IMR-90 (cell line): ENCODE measurements around the gene SKA3. TPM values are rescaled to one million over a fixed set of nuclear protein-coding genes. Genes with fewer than 3 reads are reported as not detected.

Experiments used
- ATAC-seq: fragments of 200-7000 bp; cut with Tn5 transposase; 2 replicates; pipeline ENCODE4 v1.9.1; 2020; ENCODE audit warnings: low read depth, mild to moderate bottlenecking, moderate library complexity
- BruUV-seq: library from RNA; stranded (reverse); fragments of 400-500 nt; replicated peaks from 2 replicates; lab custom pipeline; 2021; lab: Mats Ljungman, UMichigan
- CTCF ChIA-PET: fragments of 300-600 bp; formaldehyde crosslinking; extraction: SDS; loops from one replicate; lab custom pipeline; 2021; ENCODE audit warnings: antibody characterized with exemption; lab: Yijun Ruan, JAX
- POLR2A ChIA-PET: fragments of 300-600 bp; sonication (Branson Sonifier 250); formaldehyde crosslinking; loops from one replicate; lab custom pipeline; 2022; ENCODE audit warnings: antibody characterized with exemption; ENCODE audit not compliant: unreplicated experiment; lab: Charles Lee
- DNase-seq: peaks from one replicate; pipeline ENCODE4 v3.0.0; 2013
- H2AFZ ChIP-seq: replicated peaks from 2 replicates; pipeline ENCODE3; 2013; ENCODE audit warnings: low read length, mild to moderate bottlenecking; ENCODE audit not compliant: poor library complexity
- H2AK5ac ChIP-seq: 2 replicates; pipeline ENCODE4 v1.6.1; 2013; ENCODE audit warnings: low read depth, low read length, inconsistent platforms
- H2AK9ac ChIP-seq: replicated peaks from 2 replicates; pipeline ENCODE3; 2013; ENCODE audit warnings: mild to moderate bottlenecking, low read depth, low read length, moderate library complexity; ENCODE audit not compliant: poor library complexity
- H2BK120ac ChIP-seq: 2 replicates; pipeline ENCODE4 v1.6.1; 2013; ENCODE audit warnings: low read depth, low read length, inconsistent platforms
- H2BK15ac ChIP-seq: 3 replicates; pipeline ENCODE4 v1.6.1; 2013; ENCODE audit warnings: low read depth, low read length, inconsistent platforms
- H2BK20ac ChIP-seq: 2 replicates; pipeline ENCODE4 v1.6.1; 2013; ENCODE audit warnings: low read depth, mild to moderate bottlenecking, inconsistent platforms, low read length, moderate library complexity
- H2BK5ac ChIP-seq: 2 replicates; pipeline ENCODE4 v1.6.1; 2013; ENCODE audit warnings: mild to moderate bottlenecking, low read depth, low read length, inconsistent platforms; ENCODE audit not compliant: poor library complexity, severe bottlenecking
- H3K14ac ChIP-seq: replicated peaks from 2 replicates; pipeline ENCODE4 v1.6.1; 2013; ENCODE audit warnings: low read depth, low read length, inconsistent platforms
- H3K18ac ChIP-seq: 2 replicates; pipeline ENCODE4 v1.6.1; 2013; ENCODE audit warnings: low read depth, low read length, control low read depth
- H3K23ac ChIP-seq: 2 replicates; pipeline ENCODE4 v1.6.1; 2013; ENCODE audit warnings: low read depth, low read length, inconsistent platforms
- H3K27ac ChIP-seq: 2 replicates; pipeline ENCODE4 v1.5.1; 2013; ENCODE audit warnings: mild to moderate bottlenecking, control low read depth, low read length; ENCODE audit not compliant: insufficient read depth
- H3K27me3 ChIP-seq: 2 replicates; pipeline ENCODE4 v1.6.1; 2013; ENCODE audit warnings: low read length; ENCODE audit not compliant: control insufficient read depth, insufficient read depth
- H3K36me3 ChIP-seq: 2 replicates; pipeline ENCODE4 v1.6.1; 2013; ENCODE audit warnings: low read length, mixed read lengths; ENCODE audit not compliant: control insufficient read depth, insufficient read depth
- H3K4ac ChIP-seq: 2 replicates; pipeline ENCODE4 v1.6.1; 2013; ENCODE audit warnings: low read depth, low read length, inconsistent platforms
- H3K4me1 ChIP-seq: 2 replicates; pipeline ENCODE4 v1.6.1; 2013; ENCODE audit warnings: low read length, mixed read lengths; ENCODE audit not compliant: control insufficient read depth, insufficient read depth
- H3K4me2 ChIP-seq: 2 replicates; pipeline ENCODE4 v1.6.1; 2013; ENCODE audit warnings: low read depth, mild to moderate bottlenecking, control low read depth, low read length, moderate library complexity
- H3K4me3 ChIP-seq: 2 replicates; pipeline ENCODE4 v1.5.1; 2013; ENCODE audit warnings: low read depth, mild to moderate bottlenecking, control low read depth, low read length, moderate library complexity; ENCODE audit not compliant: insufficient read depth
- H3K56ac ChIP-seq: 2 replicates; pipeline ENCODE4 v1.6.1; 2013; ENCODE audit warnings: low read length, inconsistent platforms; ENCODE audit not compliant: insufficient read depth; ENCODE audit errors: extremely low read depth
- H3K79me1 ChIP-seq, 2 experiments: 2 replicates each; pipeline ENCODE4 v1.6.1; 2013; ENCODE audit warnings: low read length in 2 of 2, inconsistent platforms in 1 of 2, low read depth in 1 of 2
- H3K9ac ChIP-seq: 2 replicates; pipeline ENCODE4 v1.6.1; 2013; ENCODE audit warnings: low read depth, low read length, control low read depth
- H3K9me1 ChIP-seq: 2 replicates; pipeline ENCODE4 v1.6.1; 2013; ENCODE audit warnings: low read length, inconsistent platforms; ENCODE audit not compliant: insufficient read depth
- H3K9me3 ChIP-seq: 2 replicates; pipeline ENCODE4 v1.6.1; 2013; ENCODE audit warnings: low read length; ENCODE audit not compliant: control insufficient read depth, insufficient read depth
- H4K20me1 ChIP-seq: 2 replicates; pipeline ENCODE4 v1.6.1; 2013; ENCODE audit warnings: low read length, inconsistent platforms; ENCODE audit not compliant: insufficient read depth
- H4K5ac ChIP-seq: 2 replicates; pipeline ENCODE4 v1.6.1; 2013; ENCODE audit warnings: mild to moderate bottlenecking, low read depth, low read length, control low read depth
- H4K8ac ChIP-seq, 2 experiments: 2 replicates each; pipeline ENCODE4 v1.6.1; 2013; ENCODE audit warnings: low read depth in 2 of 2, low read length in 2 of 2, control low read depth in 1 of 2, inconsistent platforms in 1 of 2
- H4K91ac ChIP-seq: 2 replicates; pipeline ENCODE4 v1.6.1; 2013; ENCODE audit warnings: low read depth, low read length, inconsistent platforms; ENCODE audit not compliant: insufficient read depth
- CEBPB ChIP-seq: IDR thresholded peaks from 2 replicates; pipeline ENCODE4 v1.6.1; 2012; ENCODE audit warnings: low read depth, low read length, improper control_type of control experiment
- CTCF ChIP-seq: conservative IDR thresholded peaks from 2 replicates; pipeline ENCODE4 v1.5.1; 2012; ENCODE audit warnings: mild to moderate bottlenecking, low read depth, low read length, improper control_type of control experiment
- ELK1 ChIP-seq: fragments of 150-350 bp; IDR thresholded peaks from 2 replicates; pipeline ENCODE4 v1.6.1; 2016; ENCODE audit warnings: low read depth, mild to moderate bottlenecking, low read length, moderate library complexity, borderline replicate concordance
- FOS ChIP-seq: fragments of 150-350 bp; IDR thresholded peaks from 2 replicates; pipeline ENCODE4 v1.6.1; 2016; ENCODE audit warnings: low read depth, low read length
- MAFK ChIP-seq: IDR thresholded peaks from 2 replicates; pipeline ENCODE4 v1.6.1; 2012; ENCODE audit warnings: low read depth, low read length, improper control_type of control experiment
- MAZ ChIP-seq: IDR thresholded peaks from 2 replicates; pipeline ENCODE4 v1.6.1; 2012; ENCODE audit warnings: low read depth, mild to moderate bottlenecking, low read length, improper control_type of control experiment, moderate library complexity, borderline replicate concordance
- MXI1 ChIP-seq: IDR thresholded peaks from 2 replicates; pipeline ENCODE4 v1.6.1; 2012; ENCODE audit warnings: low read depth, mild to moderate bottlenecking, low read length, moderate library complexity, borderline replicate concordance
- NFE2L2 ChIP-seq: fragments of 150-350 bp; IDR thresholded peaks from 2 replicates; pipeline ENCODE4 v1.6.1; 2016; ENCODE audit warnings: low read depth, mild to moderate bottlenecking, low read length
- POLR2A ChIP-seq: IDR thresholded peaks from 2 replicates; pipeline ENCODE4 v1.6.1; 2012; ENCODE audit warnings: mild to moderate bottlenecking, low read depth, low read length
- RAD21 ChIP-seq: IDR thresholded peaks from 2 replicates; pipeline ENCODE4 v1.6.1; 2012; ENCODE audit warnings: low read length, improper control_type of control experiment
- RCOR1 ChIP-seq: IDR thresholded peaks from 2 replicates; pipeline ENCODE4 v1.6.1; 2012; ENCODE audit warnings: mild to moderate bottlenecking, low read length, improper control_type of control experiment; ENCODE audit not compliant: insufficient replicate concordance
- RFX5 ChIP-seq: IDR thresholded peaks from 2 replicates; pipeline ENCODE4 v1.8.0; 2012; ENCODE audit warnings: low read depth, mild to moderate bottlenecking, low read length, moderate library complexity
- SMC3 ChIP-seq: fragments of 150-350 bp; IDR thresholded peaks from 2 replicates; pipeline ENCODE4 v1.6.1; 2016; ENCODE audit warnings: low read depth, mild to moderate bottlenecking, antibody characterized with exemption, low read length, moderate library complexity
- USF2 ChIP-seq: fragments of 150-350 bp; IDR thresholded peaks from 2 replicates; pipeline ENCODE4 v1.6.1; 2017; ENCODE audit warnings: mild to moderate bottlenecking, antibody characterized with exemption, low read length, low read depth
- WGBS, 2 experiments: methylation state at CpG; one replicate each; pipeline versions ENCODE4 v1.1.5 to v1.1.7; 2013; ENCODE audit warnings: missing lambda C conversion rate in 2 of 2; ENCODE audit not compliant: insufficient read length in 1 of 2; ENCODE audit errors: extremely low coverage in 2 of 2; 5-methylcytosine and 5-hydroxymethylcytosine counted together
- dilution Hi-C: fragments of 300-500 bp; cut with HindIII; formaldehyde crosslinking; loops from one replicate; pipeline ENCODE4 v1.14.3; 2018; ENCODE audit warnings: low sequenced_read_pairs; ENCODE audit not compliant: unreplicated experiment
- in situ Hi-C: fragments of 300-500 bp; cut with MboI; formaldehyde crosslinking; loops from 3 replicates; pipeline ENCODE4 v1.14.3; 2019; ENCODE audit warnings: low sequenced_read_pairs, inconsistent platforms, mixed read lengths
- intact Hi-C: fragments of 100-400 bp; cut with micrococcal nuclease; formaldehyde crosslinking; loops from 2 replicates; pipeline ENCODE4 v1.10.0; 2022
- polyA plus RNA-seq, 3 experiments: library from polyadenylated mRNA; depleted of rRNA; stranded (reverse); fragments of >200 nt; gene quantifications; 2 replicates each; pipeline ENCODE4 v1.2.3, GENCODE V29; 2012; ENCODE audit warnings: low replicate concordance in 1 of 3
- total RNA-seq: library from RNA; depleted of rRNA; stranded (reverse); fragments of >200 nt; gene quantifications from 2 replicates; pipeline ENCODE4 v1.2.3, GENCODE V29; 2012

The SKA3 gene
- total and polyA plus RNA-seq, 2 of the 4 experiments (the other 2 are of a cell fraction), result 11.7 to 15.6 TPM

DNA sequence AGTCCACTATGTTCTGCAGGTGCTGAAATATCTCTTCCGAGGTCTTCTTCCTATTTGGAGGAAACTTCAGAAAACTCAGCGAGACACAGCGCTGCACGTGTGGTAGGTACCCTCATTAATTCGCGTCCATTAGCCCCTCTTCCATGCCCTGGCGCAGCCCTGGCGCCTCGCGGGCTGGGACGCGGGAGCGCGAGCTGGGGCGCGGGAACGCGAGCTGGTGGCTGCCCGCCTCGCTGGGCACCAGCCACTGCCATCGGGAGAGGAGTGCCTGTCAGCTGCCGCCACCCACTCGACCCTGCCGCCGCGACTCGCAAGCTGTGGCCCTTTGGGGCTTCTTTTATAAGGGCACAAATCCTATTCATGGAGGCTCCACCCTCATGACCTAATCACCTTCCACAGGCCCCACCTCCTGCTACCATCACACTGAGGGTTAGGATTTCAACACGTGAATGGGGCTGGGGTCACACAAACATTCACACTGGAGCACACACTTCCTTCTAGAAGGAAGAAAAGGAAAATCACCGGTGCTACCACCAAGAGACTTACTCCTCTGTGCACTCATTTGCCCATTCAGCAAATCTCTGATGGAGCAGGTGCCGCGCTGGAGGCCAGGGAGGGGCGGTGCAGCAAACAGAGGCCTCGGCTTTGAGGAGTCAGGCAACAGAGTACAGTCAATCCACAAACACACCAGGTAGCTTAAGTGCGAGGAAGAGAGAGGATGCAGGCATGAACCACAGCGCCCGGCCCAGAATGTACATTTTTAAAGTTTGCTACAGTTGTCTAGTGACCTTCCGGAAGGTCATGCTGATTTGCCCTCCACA, 71.9 kb downstream of the SKA3 start:
- in situ Hi-C loops (no loop called here), dilution Hi-C loops (no loop called here), intact Hi-C loops (loop anchor here (5.0 kb wide), 1 partner anchor 42 kb away; the partner anchor contains the start of gene LATS2)
- ChIA-PET POLR2A (no interaction called here), CTCF (no interaction called here)
- peak overlapping the region; percentile 6; the same call in 1 of the 2 replicates for H2BK120ac ChIP-seq
- H3K9me3 ChIP-seq, result no peaks in the 10 kb centered on the region
- no peaks in the 10 kb centered on the region for H3K27me3 ChIP-seq
- ATAC-seq (no peak), DNase-seq (no peak)
- peak overlapping the region; percentile 37 for H2AK9ac ChIP-seq
- no peak overlapping the region for H3K4me3 ChIP-seq
- no peaks in the 10 kb centered on the region; a peak in 1 of 4 replicates for H3K79me1 ChIP-seq
- H3K4me1 ChIP-seq, result peaks cover 5% of the 10 kb centered on the region
- H3K27ac ChIP-seq, result no peak overlapping the region
- H2BK15ac ChIP-seq, result peak overlapping the region; percentile 41; the same call in 1 of the 3 replicates
- no peaks in the 10 kb centered on the region for H3K36me3 ChIP-seq
- peak overlapping the region; percentile 37; the same call in 1 of the 2 replicates for H3K4ac ChIP-seq
- BruUV-seq, result no TSS peak
- H4K20me1 ChIP-seq, result no peaks in the 10 kb centered on the region
- H2AK5ac ChIP-seq, result peak overlapping the region; percentile 85
- no peak overlapping the region for H4K8ac ChIP-seq
- peaks cover 3% of the 10 kb centered on the region for H3K9me1 ChIP-seq
- no peak overlapping the region for H3K56ac ChIP-seq
- no peak overlapping the region for H3K14ac ChIP-seq
- no peak overlapping the region for H3K18ac ChIP-seq
- H2AFZ ChIP-seq, result peak overlapping the region; percentile 47
- no peak overlapping the region for H4K5ac ChIP-seq
- no peak overlapping the region for H2BK20ac ChIP-seq
- 97% methylated on average over 22 of the region's 37 CpGs; no CpG with 5 or more reads in 1 of the 2 experiments for WGBS, 2 experiments
- H3K4me2 ChIP-seq, result no peak overlapping the region
- no peak overlapping the region for H3K9ac ChIP-seq
- H4K91ac ChIP-seq, result peak overlapping the region; percentile 20; the same call in 1 of the 2 replicates
- H3K23ac ChIP-seq, result no peak overlapping the region
- H2BK5ac ChIP-seq, result no peak overlapping the region
- no peak for TF ChIP-seq CTCF
- TF ChIP-seq USF2, result no peak
- no peak for TF ChIP-seq RAD21
- no peak for TF ChIP-seq RCOR1
- no peak for TF ChIP-seq MXI1
- no peak for TF ChIP-seq ELK1
- no peak for TF ChIP-seq POLR2A
- no peak for TF ChIP-seq RFX5
- no peak for TF ChIP-seq CEBPB
- no peak for TF ChIP-seq SMC3
- TF ChIP-seq FOS, result no peak
- TF ChIP-seq MAZ, result no peak
- TF ChIP-seq MAFK, result no peak
- no peak for TF ChIP-seq NFE2L2
